NOMO-1 treated with dmso at 0.1 percent for 144 hours (cell line): ENCODE results near the gene GAS6.

Experiments used
- DNase-seq: peaks from one replicate; lab custom pipeline; 2025; ENCODE audit not compliant: unreplicated experiment; lab: John Stamatoyannopoulos, UW

GAS6 gene

GRCh38 chr13:113781571-113781970 lies 82.3 kb downstream of the GAS6 start:
- no peak for DNase-seq

- no peak for DNase-seq
Measured at GRCh38 chr13:113777311-113778260, 86.3 kb downstream of the GAS6 start.

GRCh38 chr13:113776231-113777125 lies 87.4 kb downstream of the GAS6 start:
- DNase-seq, result no peak

- no peak for DNase-seq
Measured at GRCh38 chr13:113775451-113776145, 88.3 kb downstream of the GAS6 start.

GRCh38 chr13:113774177-113775107 lies 89.4 kb downstream of the GAS6 start:
- no peak for DNase-seq

- no peak for DNase-seq
Measured at GRCh38 chr13:113771709-113772331, 92.1 kb downstream of the GAS6 start.

GRCh38 chr13:113770937-113771336 lies 92.9 kb downstream of the GAS6 start:
- DNase-seq, result no peak
